Measurements from ENCODE around the gene USF3.

Gene USF3

DNA sequence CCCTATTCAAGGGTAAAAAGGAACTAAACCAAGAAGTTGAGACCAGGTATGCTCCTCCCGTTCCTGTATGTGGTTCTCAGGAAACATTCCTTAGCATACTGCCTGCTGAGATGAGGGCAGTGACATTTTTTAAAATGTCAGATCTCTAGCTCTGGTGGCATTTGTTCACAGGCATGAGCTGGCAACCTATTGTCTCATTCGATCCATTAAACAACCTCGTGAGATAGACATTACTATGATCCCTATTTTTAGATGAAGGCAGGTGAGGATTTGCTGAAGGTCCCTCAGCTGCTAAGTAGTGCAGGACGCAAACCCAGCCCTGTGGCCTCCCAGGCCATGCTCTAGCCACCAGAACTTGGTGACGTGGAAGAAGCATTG is 89.2 kb downstream of the USF3 start:
- in situ Hi-C loops (cut with MboI; ENCODE audit: low sequenced_read_pairs, unreplicated experiment): no loop called here
- DNase-seq (ENCODE audit: low spot score): no peak
- TF ChIP-seq, protein P1, sequence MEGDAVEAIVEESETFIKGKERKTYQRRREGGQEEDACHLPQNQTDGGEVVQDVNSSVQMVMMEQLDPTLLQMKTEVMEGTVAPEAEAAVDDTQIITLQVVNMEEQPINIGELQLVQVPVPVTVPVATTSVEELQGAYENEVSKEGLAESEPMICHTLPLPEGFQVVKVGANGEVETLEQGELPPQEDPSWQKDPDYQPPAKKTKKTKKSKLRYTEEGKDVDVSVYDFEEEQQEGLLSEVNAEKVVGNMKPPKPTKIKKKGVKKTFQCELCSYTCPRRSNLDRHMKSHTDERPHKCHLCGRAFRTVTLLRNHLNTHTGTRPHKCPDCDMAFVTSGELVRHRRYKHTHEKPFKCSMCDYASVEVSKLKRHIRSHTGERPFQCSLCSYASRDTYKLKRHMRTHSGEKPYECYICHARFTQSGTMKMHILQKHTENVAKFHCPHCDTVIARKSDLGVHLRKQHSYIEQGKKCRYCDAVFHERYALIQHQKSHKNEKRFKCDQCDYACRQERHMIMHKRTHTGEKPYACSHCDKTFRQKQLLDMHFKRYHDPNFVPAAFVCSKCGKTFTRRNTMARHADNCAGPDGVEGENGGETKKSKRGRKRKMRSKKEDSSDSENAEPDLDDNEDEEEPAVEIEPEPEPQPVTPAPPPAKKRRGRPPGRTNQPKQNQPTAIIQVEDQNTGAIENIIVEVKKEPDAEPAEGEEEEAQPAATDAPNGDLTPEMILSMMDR (IDR thresholded peaks at IDR 0.05; ENCODE audit: borderline replicate concordance, control extremely low read depth, extremely low read depth, insufficient read depth, missing control alignments): no peak

DNA sequence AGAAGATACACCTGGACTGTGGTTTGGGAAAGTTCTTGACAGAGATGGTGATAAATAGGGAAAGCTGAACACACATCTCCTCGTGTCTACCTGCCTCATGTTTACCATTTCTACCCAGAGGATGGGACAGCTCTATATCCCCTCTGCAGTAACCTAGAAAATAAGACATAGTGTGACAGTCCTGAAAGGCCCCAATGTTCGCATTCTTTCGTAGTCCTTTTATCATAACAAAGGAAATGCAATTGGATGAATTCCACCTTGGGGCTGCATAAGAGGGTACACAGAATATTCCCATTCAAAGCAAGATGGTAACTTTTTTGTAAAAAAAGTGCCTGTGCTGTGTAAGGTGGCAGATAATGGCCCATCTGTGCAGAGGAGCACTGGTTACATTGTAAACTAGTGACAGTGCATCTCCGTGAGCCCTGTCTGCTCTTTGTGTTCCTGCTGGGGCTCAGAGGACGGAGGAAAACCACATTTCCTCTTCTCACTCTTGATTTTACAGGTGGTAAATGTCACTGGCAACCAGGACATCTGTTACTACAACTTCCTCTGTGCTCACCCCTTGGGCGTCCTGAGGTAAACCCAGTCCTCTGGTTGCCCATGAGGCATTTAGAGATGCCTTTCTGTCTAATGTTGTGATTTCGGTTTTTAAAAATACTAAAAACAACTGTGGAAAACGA is 89.8 kb downstream of the USF3 start:
- in situ Hi-C loops (cut with MboI; ENCODE audit: low sequenced_read_pairs, unreplicated experiment): no loop called here
- peak; percentile 67 for DNase-seq (ENCODE audit: low spot score)

GRCh38 chr3:113602836-113603235 is 93.6 kb downstream of the USF3 start:
- TF ChIP-seq, protein P1 (IDR thresholded peaks at IDR 0.05; ENCODE audit: borderline replicate concordance, control extremely low read depth, extremely low read depth, insufficient read depth, missing control alignments): no peak
- in situ Hi-C loops (cut with MboI; ENCODE audit: low sequenced_read_pairs, unreplicated experiment): no loop called here
- DNase-seq (ENCODE audit: low spot score): no peak

More for the DNA sequence above, 89.8 kb downstream of the USF3 start:
- TF ChIP-seq, protein P1 (IDR thresholded peaks at IDR 0.05; ENCODE audit: borderline replicate concordance, control extremely low read depth, extremely low read depth, insufficient read depth, missing control alignments): no peak

DNA sequence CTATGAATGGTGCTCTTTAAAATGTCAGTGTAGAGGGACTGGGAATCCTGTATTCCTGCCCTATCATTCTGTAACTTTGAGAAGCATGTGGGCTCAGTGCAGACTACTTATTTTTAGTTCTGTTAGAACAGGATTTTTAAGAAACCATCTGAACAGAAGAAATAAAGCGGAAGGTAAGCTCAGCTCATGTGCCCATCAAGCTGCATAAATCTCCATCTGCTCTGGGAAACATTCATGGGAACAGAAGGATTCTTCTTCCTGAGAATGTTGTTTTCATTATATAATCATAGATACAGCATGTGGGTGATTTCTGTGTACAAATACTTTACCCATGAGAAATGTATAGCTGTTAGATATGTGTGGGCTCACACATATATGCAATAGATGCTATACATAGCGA is 94.2 kb downstream of the USF3 start:
- no peak for DNase-seq (ENCODE audit: low spot score)
- in situ Hi-C loops (cut with MboI; ENCODE audit: low sequenced_read_pairs, unreplicated experiment): no loop called here

GRCh38 chr3:113601240-113601639 is 95.2 kb downstream of the USF3 start:
- in situ Hi-C loops (cut with MboI; ENCODE audit: low sequenced_read_pairs, unreplicated experiment): no loop called here
- TF ChIP-seq, protein P1 (IDR thresholded peaks at IDR 0.05; ENCODE audit: borderline replicate concordance, control extremely low read depth, extremely low read depth, insufficient read depth, missing control alignments): no peak
- no peak for DNase-seq (ENCODE audit: low spot score)

More for the DNA sequence above, 94.2 kb downstream of the USF3 start:
- TF ChIP-seq, protein P1 (IDR thresholded peaks at IDR 0.05; ENCODE audit: borderline replicate concordance, control extremely low read depth, extremely low read depth, insufficient read depth, missing control alignments): no peak

DNA sequence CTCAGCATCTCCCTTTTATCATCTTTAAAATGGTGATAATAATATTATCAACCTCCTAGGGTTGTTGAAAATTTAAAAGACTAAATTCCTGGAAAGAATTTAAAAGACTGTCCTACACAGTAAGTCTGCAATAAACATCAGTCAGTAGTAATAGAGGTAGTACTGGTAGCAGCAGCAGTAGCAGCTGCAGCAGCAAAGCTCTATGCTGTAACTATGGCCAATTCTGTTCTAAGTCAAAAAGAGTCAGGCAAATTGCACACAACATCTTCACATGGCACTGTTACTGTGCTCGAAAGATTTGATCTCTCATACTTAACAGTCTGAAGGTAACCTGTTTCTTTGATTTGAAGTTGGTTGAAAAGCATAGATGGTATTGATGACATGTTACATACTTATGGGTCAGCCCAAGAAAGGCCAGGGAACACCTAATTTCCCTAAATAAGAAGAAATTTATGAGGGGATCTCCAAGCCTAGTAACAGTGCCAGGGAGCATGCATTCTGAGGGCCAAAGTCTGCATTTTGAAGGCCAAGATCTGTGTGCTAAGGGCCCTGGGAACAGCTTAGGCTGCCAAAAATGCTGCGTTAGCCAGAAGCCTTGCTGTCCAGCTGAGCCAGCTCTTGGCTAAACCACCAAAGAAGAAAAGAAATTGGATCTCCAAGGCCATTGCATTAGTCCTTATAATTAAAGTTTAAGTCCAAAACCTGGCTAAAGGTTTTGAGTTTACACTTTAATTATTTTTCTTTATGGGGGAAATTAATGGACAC is 95.8 kb downstream of the USF3 start:
- TF ChIP-seq, protein P1 (IDR thresholded peaks at IDR 0.05; ENCODE audit: borderline replicate concordance, control extremely low read depth, extremely low read depth, insufficient read depth, missing control alignments): no peak
- no peak for DNase-seq (ENCODE audit: low spot score)
- in situ Hi-C loops (cut with MboI; ENCODE audit: low sequenced_read_pairs, unreplicated experiment): no loop called here
